NCI-H774 (cell line): ENCODE results near the gene ETV6.

ENCODE experiments used
- DNase-seq: peaks from one replicate; lab custom pipeline; 2025; lab: John Stamatoyannopoulos, UW

Gene ETV6

DNA sequence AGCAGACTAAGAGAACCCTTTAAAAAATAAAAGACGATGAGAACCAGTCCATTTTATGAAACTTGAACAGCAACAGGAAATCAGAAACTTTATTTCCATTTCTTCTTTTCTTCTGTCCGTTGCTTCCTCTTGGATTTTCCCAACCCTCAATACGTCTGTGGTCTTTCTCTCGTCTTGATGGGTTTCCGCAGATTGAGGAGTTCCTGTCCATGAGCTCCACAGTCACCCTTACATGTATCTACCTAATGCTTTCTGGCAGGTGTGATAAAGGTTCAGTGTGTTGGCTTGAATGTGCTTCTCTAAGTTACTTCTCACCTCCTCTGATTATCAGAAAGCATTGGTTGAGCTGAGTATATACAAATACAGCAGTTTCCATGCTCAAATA is 110.0 kb downstream of the ETV6 start:
- no peak for DNase-seq

DNA sequence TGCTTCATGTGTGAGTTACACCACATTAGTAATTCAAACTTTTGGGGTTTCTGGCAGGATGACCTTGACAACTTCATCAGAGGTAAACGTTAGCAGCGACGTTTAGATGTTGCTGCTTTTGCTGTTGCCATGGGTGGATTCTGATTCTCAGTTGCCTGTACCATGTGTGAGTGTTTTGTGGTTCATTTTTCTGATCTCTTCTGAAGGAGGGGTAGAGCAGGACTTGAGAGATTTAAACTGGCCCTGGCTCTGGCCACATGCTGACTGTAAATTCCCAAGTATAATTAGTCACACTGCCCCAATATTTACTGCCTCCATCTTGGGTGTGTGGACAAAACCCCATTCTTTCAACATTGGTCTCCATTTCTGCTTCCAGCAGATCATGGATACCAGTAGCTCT is 110.4 kb downstream of the ETV6 start:
- no peak for DNase-seq

- DNase-seq, result no peak
Observed at GRCh38 chr12:11761869-11762567, 112.5 kb downstream of the ETV6 start.

DNA sequence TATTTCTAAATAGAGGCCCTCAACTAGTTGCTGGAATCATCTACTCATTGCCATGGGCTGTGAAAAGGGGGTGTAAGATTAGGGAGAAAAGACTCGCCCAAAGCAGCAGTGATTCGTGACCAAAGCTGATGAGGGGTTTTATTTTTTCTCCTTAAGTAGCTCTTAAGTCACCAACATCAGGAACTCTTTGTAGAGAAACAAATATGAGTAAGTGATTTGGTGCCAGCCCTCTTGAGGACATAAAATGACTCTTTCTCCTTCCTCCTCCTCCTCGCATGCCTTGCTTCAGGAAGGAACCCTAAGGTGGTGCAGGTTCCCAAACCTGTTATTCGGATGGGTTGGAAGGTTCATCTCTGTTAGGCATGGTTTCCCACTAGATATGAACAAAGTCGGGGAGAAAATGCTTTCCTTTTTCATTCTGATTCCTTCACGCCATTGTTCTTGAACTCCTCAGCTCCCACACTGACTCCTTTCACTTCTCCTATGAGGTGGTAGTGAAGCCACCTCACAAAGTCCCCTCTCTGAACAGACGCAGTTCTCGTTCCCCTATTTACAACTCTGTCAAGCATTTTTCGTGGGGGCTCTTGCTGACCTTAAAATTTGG is 113.4 kb downstream of the ETV6 start:
- no peak for DNase-seq

- DNase-seq, result no peak
Observed at GRCh38 chr12:11763760-11764520, 114.5 kb downstream of the ETV6 start.

- DNase-seq, result no peak
Observed at GRCh38 chr12:11764837-11765236, 115.4 kb downstream of the ETV6 start.

DNA sequence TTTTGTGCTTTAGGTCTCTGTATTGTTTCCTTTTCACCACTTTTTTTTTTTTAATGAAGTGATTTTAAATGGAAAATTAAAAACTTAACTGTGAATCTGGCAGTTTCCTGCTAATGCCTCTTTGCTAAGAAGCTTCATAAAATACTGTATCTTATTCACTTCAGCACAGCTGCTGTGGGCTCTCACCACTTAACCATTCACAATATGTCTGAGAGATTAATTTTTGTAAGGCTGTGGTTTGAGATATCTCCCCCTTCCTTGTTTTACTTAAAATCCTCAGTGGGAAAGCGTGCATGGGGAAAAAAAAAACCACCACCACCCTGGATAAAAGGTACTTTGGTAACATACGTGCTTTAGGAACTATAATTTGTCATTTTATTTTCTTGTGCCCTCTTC is 115.9 kb downstream of the ETV6 start:
- no peak for DNase-seq

DNA sequence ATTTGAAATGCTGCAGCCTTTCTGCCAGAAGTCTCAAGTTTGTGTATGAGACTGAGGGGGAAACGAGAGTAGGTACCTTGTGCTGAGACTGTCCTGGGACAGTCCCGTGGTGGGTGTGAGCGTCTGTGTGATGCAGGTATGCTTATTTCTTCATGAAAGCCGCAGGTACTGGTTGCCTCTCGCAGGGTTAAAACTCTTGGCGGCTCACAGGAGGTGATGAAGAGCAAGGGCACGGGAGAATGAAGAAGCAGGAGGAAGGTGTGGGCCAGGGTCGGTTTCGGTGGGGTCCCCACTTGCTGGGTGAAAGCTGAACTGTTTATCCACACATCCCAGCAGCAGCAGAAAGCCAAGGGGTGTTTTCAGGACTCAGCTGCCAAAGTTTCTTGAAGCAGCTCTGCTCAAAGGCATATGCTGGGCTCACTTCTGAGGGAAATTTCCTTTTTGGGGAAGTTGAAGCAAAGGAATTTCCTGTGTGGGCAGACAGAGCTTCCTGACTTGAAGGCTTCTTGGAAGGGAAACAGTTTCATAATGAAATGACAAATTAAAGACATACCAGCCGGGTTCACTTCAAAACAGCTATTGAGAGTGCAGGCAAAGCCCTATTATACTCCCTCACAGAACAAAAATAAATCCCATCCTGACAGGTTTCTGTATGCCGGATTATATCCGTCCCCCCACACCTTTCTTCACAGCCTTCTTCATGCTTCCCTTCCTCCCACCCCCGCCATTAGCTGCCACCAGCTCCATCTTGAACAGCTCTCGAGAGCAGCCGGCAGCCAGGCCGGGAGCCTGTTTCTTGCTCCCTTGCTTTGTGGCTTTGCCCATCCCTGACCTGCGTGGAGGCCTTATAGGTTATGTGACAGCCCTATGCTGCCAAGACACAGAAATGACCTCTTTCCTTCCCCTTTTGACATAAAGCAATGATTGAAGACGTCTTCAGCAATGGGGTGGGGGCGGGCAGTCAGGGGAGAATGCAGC is 116.6 kb downstream of the ETV6 start:
- no peak for DNase-seq

DNA sequence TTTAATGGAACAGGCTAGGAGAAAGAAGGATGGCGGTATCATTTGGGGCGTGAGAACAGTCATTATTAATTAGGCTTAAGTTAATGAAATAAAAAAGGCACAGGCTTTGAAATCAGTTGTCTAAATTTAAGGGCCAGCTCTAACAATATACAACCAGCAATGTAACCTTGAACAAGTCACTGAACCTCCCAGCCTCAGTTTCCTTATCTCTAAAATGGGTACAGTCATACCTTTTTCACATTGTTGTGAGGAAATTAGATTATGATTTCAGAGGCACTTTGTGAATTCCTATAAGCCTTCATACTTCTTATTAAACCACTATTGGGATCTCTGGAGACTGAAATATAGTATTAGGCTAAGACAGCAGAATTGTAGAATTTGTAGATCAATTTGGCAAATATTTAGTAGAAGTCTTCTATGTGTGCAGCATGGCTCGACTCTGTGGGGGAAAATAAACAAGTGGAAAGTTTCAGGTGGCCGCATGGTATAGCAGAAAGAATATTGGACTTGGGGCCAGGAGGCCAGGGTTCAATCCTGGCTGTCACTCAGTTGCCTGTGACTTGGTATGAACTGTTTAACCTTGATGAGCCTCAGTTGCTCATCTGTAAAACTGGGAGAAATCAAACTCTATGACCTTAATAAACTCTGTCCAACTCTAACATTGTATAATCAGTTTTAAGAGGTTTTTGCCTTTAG is 117.7 kb downstream of the ETV6 start:
- no peak for DNase-seq

GRCh38 chr12:11767798-11768197 is 118.3 kb downstream of the ETV6 start:
- DNase-seq, result no peak

GRCh38 chr12:11768233-11768965 is 118.9 kb downstream of the ETV6 start:
- DNase-seq, result no peak

- DNase-seq, result no peak
Observed at GRCh38 chr12:11769723-11770514, 120.4 kb downstream of the ETV6 start.

GRCh38 chr12:11771356-11771755 is 121.9 kb downstream of the ETV6 start:
- no peak for DNase-seq

- DNase-seq, result no peak
Observed at GRCh38 chr12:11771895-11772502, 122.5 kb downstream of the ETV6 start.

DNA sequence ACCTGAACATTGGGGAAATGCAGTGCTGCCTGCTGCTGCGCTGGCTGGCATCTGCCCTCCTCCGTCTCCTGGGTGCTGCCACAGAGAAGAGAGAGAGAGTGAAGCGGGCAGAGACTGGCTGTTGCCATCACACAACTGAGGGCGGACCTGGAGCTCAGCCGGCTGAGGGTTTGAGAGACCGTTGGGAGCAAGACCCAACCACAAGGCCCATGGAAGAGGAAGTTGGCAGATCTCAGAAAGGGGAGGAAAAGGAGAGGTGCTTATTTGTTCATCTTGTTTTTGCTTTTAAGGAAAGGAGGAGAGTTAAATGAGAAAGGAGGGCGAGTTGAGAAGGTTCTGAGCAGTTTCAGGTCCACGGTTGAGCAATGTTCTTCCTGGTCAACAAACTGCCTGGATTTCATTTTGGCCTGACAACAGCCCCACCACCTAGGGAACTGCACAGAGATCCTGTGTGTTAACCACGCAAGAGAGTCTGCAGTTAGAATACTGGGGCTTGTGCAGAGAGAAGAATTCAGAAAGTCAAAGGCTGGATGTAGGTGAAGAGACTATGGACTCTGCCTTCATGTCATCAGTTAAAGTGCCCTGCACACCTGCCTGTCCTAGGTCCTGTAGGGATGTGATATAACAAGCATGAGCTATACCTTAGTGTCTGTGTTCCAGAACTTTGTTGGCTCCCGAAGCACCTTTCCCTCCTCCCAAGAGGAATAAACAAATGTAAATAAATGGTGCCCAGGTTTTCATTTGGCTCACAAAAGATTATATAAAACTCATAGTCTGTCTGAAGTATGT is 124.6 kb downstream of the ETV6 start:
- DNase-seq, result no peak

- DNase-seq, result no peak
Observed at GRCh38 chr12:11774821-11775220, 125.3 kb downstream of the ETV6 start.

DNA sequence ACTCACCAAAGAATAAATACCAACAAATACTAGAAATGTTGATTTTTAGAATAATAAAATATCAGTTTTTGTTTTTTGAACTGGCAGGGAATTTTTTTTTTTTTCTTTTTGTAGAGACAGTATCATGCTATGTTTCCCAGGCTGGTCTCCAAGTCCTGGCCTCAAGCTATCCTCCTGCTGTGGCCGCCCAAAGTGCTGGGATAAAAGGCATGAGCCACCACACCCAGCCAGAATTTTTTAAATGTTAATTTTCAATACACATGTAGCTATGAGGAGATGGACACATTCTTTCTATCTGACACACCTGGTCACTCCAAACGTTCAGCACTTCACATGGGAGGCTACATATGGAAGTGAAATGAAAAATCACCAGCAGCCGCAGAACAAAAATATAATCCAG is 126.8 kb downstream of the ETV6 start:
- DNase-seq, result no peak

GRCh38 chr12:11777451-11777850 is 128.0 kb downstream of the ETV6 start:
- no peak for DNase-seq

- DNase-seq, result no peak
Observed at GRCh38 chr12:11777962-11778361, 128.5 kb downstream of the ETV6 start.
